ENCODE results near the gene IRAK1.
A peak's percentile ranks its signal among the peaks of the same experiment; 100 is the strongest.

IRAK1 gene

GRCh38 chrX:153974726-153975286 lies 44.9 kb downstream of the IRAK1 start:
- no peak overlapping the region for H3K4me3 ChIP-seq (ENCODE audit: low read length)
- TF ChIP-seq CTCF (conservative IDR thresholded peaks at IDR 0.05; ENCODE audit: low read length), result no peak
- no peak for DNase-seq (ENCODE audit: low read depth)

GRCh38 chrX:153974003-153974725 lies 45.5 kb downstream of the IRAK1 start:
- no peak overlapping the region; the same call in 1 of the 2 replicates for H3K4me3 ChIP-seq (ENCODE audit: low read length)
- no peak for TF ChIP-seq CTCF (conservative IDR thresholded peaks at IDR 0.05; ENCODE audit: low read length)
- DNase-seq (ENCODE audit: low read depth), result no peak

GRCh38 chrX:153973127-153974002 lies 46.3 kb downstream of the IRAK1 start:
- peak overlapping the region; percentile 65 for H3K4me3 ChIP-seq (ENCODE audit: low read length)
- DNase-seq (ENCODE audit: low read depth), result no peak
- no peak for TF ChIP-seq CTCF (conservative IDR thresholded peaks at IDR 0.05; ENCODE audit: low read length)

GRCh38 chrX:153972368-153973126 lies 47.2 kb downstream of the IRAK1 start, which contains the start of gene TMEM187:
TMEM187 (plus strand) TSS chrX:153972754; CDS start chrX:153982063, 9,309 bp downstream.
- TF ChIP-seq CTCF (conservative IDR thresholded peaks at IDR 0.05; ENCODE audit: low read length), result no peak
- H3K4me3 ChIP-seq (ENCODE audit: low read length), result peak within 1 kb of the TSS; percentile 89
- peak; percentile 75 for DNase-seq (ENCODE audit: low read depth)

- no peak for TF ChIP-seq CTCF (conservative IDR thresholded peaks at IDR 0.05; ENCODE audit: low read length)
- peak; percentile 86 for DNase-seq (ENCODE audit: low read depth)
- H3K4me3 ChIP-seq (ENCODE audit: low read length), result peak within 1 kb of the TSS; percentile 89
Observed at GRCh38 chrX:153971450-153972367, 48.0 kb downstream of the IRAK1 start, which contains the start of gene HCFC1. HCFC1 (minus strand) TSS chrX:153971818; CDS start chrX:153970840, 978 bp downstream.

- DNase-seq (ENCODE audit: low read depth), result peak; percentile 85
- TF ChIP-seq CTCF (conservative IDR thresholded peaks at IDR 0.05; ENCODE audit: low read length), result no peak
- H3K4me3 ChIP-seq (ENCODE audit: low read length), result peak overlapping the region; percentile 89
Observed at GRCh38 chrX:153971124-153971449, 48.6 kb downstream of the IRAK1 start.
